HepG2 (cell line): ENCODE data around the gene TRAK1. TPM values are rescaled to one million over a fixed set of nuclear protein-coding genes. Genes with fewer than 3 reads are reported as not detected.
A peak's percentile ranks its signal among the peaks of the same experiment; 100 is the strongest.

Experiments
- ATM ChIP-seq: fragments of 450-650 bp; IDR thresholded peaks from 2 replicates; pipeline ENCODE4 v1.7.1; 2017; ENCODE audit warnings: mild to moderate bottlenecking, borderline replicate concordance
- CHCHD3 ChIP-seq: sonication (generic); formaldehyde crosslinking; IDR thresholded peaks from 2 replicates; pipeline ENCODE4 v1.8.0; 2022; ENCODE audit warnings: mild to moderate bottlenecking, missing genetic modification reagents, moderate library complexity
- DPF2 ChIP-seq: sonication (generic); formaldehyde crosslinking; IDR thresholded peaks from 2 replicates; pipeline ENCODE4 v1.4.0; 2020; ENCODE audit warnings: mild to moderate bottlenecking, low read depth, missing genetic modification reagents, borderline replicate concordance
- GABPA ChIP-seq, 2 experiments: IDR thresholded peaks; 2 replicates each; pipeline ENCODE4 v1.6.1; 2011 to 2016; ENCODE audit warnings: low read depth in 2 of 2, low read length in 1 of 2, missing biosample characterization in 1 of 2, missing genetic modification characterization in 1 of 2
- HNRNPH1 ChIP-seq: fragments of 200-400 bp; formaldehyde crosslinking; optimal IDR thresholded peaks from 2 replicates; pipeline ENCODE3; 2017; ENCODE audit warnings: mild to moderate bottlenecking, low read depth, low read length
- ISL2 ChIP-seq: sonication (generic); formaldehyde crosslinking; IDR thresholded peaks from 2 replicates; pipeline ENCODE4 v1.5.0; 2020; ENCODE audit warnings: missing genetic modification reagents
- KDM6A ChIP-seq: IDR thresholded peaks from 2 replicates; pipeline ENCODE4 v1.6.1; 2016; ENCODE audit warnings: low read depth
- KMT2B ChIP-seq: IDR thresholded peaks from 2 replicates; pipeline ENCODE4 v1.6.1; 2016; ENCODE audit warnings: missing genetic modification reagents, missing compliant biosample characterization
- MEIS1 ChIP-seq: sonication (generic); formaldehyde crosslinking; IDR thresholded peaks from 2 replicates; pipeline ENCODE4 v1.9.0; 2021; ENCODE audit warnings: mild to moderate bottlenecking, missing genetic modification reagents, moderate library complexity, borderline replicate concordance
- NR3C1 ChIP-seq: sonication (generic); formaldehyde crosslinking; IDR thresholded peaks from 2 replicates; pipeline ENCODE4 v1.4.0; 2020; ENCODE audit warnings: missing genetic modification reagents
- PHF21A ChIP-seq: sonication (generic); formaldehyde crosslinking; IDR thresholded peaks from 2 replicates; pipeline ENCODE4 v1.5.0; 2020; ENCODE audit warnings: mild to moderate bottlenecking, missing genetic modification reagents
- RORA ChIP-seq: sonication (generic); formaldehyde crosslinking; IDR thresholded peaks from 2 replicates; pipeline ENCODE4 v1.5.0; 2020; ENCODE audit warnings: mild to moderate bottlenecking, missing genetic modification reagents, moderate library complexity
- SP1 ChIP-seq, 2 experiments: fragments of 450-650 bp in 1 of 2; sonication (generic) in 1 of 2; formaldehyde crosslinking in 1 of 2; IDR thresholded peaks; 2 replicates each; pipeline versions ENCODE4 v1.4.0 to v1.6.1; 2016 to 2020; ENCODE audit warnings: missing genetic modification reagents in 1 of 2
- ZFP36 ChIP-seq: fragments of 150-350 bp; IDR thresholded peaks from 2 replicates; pipeline ENCODE4 v1.6.1; 2018; ENCODE audit warnings: borderline replicate concordance, low read length, low read depth; ENCODE audit not compliant: partially characterized antibody
- ZNF124 ChIP-seq: sonication (generic); formaldehyde crosslinking; IDR thresholded peaks from 2 replicates; pipeline ENCODE4 v1.4.0; 2020; ENCODE audit warnings: missing genetic modification reagents
- ZNF496 ChIP-seq: sonication (generic); formaldehyde crosslinking; IDR thresholded peaks from 2 replicates; pipeline ENCODE4 v1.8.1; 2023; ENCODE audit warnings: mild to moderate bottlenecking, moderate library complexity, missing genetic modification reagents; ENCODE audit not compliant: insufficient replicate concordance
- polyA plus RNA-seq, 8 experiments: library from polyadenylated mRNA; depleted of rRNA in 3 of 8; stranded (reverse) in 7 of 8; unstranded in 1 of 8; fragments of >200 nt; fragmentation: Illumina TruSeq in 4 of 8; extraction: Trizol in 4 of 8; gene quantifications; 2 replicates each; pipeline versions ENCODE4 v1.2.1 to v1.2.3, GENCODE V29; 2011 to 2016; ENCODE audit warnings: low read depth in 4 of 8, missing spikeins in 1 of 8, mixed read lengths in 1 of 8; ENCODE audit not compliant: insufficient read depth in 1 of 8
- total RNA-seq, 5 experiments: library from RNA; depleted of rRNA; stranded (reverse); fragments of >200 nt; fragmentation: Illumina TruSeq; extraction: Trizol; gene quantifications; 2 replicates each; pipeline ENCODE4 v1.2.3, GENCODE V29; 2016; ENCODE audit warnings: low read depth in 1 of 5
- TF ChIP-seq, protein P1 (sequence below): sonication (generic); formaldehyde crosslinking; IDR thresholded peaks from 2 replicates; pipeline ENCODE4 v1.9.0; 2021; ENCODE audit warnings: mild to moderate bottlenecking, missing genetic modification reagents
- TF ChIP-seq, protein P2 (sequence below): sonication (generic); formaldehyde crosslinking; IDR thresholded peaks from 2 replicates; pipeline ENCODE4 v1.9.0; 2021; ENCODE audit warnings: missing genetic modification reagents, mild to moderate bottlenecking, borderline replicate concordance
- TF ChIP-seq, protein P3 (sequence below): sonication (generic); formaldehyde crosslinking; IDR thresholded peaks from 2 replicates; pipeline ENCODE4 v1.4.0; 2020; ENCODE audit warnings: missing genetic modification reagents
- TF ChIP-seq, protein P4 (sequence below): IDR thresholded peaks from 2 replicates; pipeline ENCODE4 v1.6.1; 2016; ENCODE audit warnings: low read depth, borderline replicate concordance

Gene TRAK1
- total and polyA plus RNA-seq, 2 of the 13 experiments (the other 11 are each of a cell fraction or from before 2014, with no cell fraction given), result 20.5 to 46.6 TPM

DNA sequence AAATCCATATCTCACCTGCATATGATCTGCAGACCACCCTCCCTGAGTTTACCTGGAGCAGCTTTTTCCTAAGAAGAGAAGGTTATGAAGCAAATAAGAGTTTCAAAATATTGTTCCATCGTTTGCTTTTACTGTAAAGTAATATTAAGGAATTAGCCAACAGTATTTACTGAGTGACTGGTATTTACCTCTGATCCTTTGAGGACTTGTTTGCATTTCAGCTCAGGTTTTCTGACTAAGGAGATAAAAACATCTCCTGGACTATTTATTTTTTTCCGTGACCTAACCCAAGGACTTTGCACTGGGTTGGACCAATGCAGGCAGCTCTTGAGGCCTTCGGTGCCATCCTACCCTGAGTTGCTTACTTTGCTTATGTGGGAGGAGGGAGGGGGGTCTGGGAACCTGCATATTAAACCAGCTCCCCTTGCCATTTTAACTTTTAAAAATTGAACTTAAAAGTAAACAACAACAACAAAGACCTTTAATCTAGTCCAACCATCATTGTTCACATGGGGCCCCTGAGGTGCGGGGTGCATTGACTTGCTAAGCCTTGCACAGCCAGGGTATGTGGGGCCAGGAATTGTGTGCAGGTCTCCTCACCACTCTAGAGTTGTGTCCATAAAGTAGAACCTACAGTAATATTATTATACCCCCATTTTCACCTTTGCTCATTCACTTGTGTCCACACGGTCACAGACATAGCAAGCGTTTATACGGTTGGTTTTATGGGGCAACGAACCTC, 39.3 kb downstream of the TRAK1 start (continued):
- TF ChIP-seq, protein P1, sequence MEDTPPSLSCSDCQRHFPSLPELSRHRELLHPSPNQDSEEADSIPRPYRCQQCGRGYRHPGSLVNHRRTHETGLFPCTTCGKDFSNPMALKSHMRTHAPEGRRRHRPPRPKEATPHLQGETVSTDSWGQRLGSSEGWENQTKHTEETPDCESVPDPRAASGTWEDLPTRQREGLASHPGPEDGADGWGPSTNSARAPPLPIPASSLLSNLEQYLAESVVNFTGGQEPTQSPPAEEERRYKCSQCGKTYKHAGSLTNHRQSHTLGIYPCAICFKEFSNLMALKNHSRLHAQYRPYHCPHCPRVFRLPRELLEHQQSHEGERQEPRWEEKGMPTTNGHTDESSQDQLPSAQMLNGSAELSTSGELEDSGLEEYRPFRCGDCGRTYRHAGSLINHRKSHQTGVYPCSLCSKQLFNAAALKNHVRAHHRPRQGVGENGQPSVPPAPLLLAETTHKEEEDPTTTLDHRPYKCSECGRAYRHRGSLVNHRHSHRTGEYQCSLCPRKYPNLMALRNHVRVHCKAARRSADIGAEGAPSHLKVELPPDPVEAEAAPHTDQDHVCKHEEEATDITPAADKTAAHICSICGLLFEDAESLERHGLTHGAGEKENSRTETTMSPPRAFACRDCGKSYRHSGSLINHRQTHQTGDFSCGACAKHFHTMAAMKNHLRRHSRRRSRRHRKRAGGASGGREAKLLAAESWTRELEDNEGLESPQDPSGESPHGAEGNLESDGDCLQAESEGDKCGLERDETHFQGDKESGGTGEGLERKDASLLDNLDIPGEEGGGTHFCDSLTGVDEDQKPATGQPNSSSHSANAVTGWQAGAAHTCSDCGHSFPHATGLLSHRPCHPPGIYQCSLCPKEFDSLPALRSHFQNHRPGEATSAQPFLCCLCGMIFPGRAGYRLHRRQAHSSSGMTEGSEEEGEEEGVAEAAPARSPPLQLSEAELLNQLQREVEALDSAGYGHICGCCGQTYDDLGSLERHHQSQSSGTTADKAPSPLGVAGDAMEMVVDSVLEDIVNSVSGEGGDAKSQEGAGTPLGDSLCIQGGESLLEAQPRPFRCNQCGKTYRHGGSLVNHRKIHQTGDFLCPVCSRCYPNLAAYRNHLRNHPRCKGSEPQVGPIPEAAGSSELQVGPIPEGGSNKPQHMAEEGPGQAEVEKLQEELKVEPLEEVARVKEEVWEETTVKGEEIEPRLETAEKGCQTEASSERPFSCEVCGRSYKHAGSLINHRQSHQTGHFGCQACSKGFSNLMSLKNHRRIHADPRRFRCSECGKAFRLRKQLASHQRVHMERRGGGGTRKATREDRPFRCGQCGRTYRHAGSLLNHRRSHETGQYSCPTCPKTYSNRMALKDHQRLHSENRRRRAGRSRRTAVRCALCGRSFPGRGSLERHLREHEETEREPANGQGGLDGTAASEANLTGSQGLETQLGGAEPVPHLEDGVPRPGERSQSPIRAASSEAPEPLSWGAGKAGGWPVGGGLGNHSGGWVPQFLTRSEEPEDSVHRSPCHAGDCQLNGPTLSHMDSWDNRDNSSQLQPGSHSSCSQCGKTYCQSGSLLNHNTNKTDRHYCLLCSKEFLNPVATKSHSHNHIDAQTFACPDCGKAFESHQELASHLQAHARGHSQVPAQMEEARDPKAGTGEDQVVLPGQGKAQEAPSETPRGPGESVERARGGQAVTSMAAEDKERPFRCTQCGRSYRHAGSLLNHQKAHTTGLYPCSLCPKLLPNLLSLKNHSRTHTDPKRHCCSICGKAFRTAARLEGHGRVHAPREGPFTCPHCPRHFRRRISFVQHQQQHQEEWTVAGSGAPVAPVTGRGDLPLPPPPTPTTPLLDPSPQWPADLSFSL (CRISPR knock-in tag), result no peak
- TF ChIP-seq HNRNPH1, result no peak
- peak; percentile 77 for TF ChIP-seq PHF21A (CRISPR knock-in tag)
- no peak for TF ChIP-seq RORA
- no peak for TF ChIP-seq GABPA (IDR thresholded peaks at IDR 0.05; ENCODE audit: low read depth, low read length)
- TF ChIP-seq GABPA (CRISPR knock-in tag; IDR thresholded peaks at IDR 0.05; ENCODE audit: low read depth), result peak; percentile 61; the same call in 1 of the 2 replicates
- no peak for TF ChIP-seq MEIS1 (CRISPR knock-in tag)
- no peak for TF ChIP-seq ZNF496 (CRISPR knock-in tag)
- no peak for TF ChIP-seq CHCHD3 (CRISPR knock-in tag)
- TF ChIP-seq, protein P2, sequence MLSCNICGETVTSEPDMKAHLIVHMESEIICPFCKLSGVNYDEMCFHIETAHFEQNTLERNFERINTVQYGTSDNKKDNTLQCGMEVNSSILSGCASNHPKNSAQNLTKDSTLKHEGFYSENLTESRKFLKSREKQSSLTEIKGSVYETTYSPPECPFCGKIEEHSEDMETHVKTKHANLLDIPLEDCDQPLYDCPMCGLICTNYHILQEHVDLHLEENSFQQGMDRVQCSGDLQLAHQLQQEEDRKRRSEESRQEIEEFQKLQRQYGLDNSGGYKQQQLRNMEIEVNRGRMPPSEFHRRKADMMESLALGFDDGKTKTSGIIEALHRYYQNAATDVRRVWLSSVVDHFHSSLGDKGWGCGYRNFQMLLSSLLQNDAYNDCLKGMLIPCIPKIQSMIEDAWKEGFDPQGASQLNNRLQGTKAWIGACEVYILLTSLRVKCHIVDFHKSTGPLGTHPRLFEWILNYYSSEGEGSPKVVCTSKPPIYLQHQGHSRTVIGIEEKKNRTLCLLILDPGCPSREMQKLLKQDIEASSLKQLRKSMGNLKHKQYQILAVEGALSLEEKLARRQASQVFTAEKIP (CRISPR knock-in tag), result no peak
- no peak; the same call in 1 of the 2 replicates for TF ChIP-seq KMT2B
- peak; percentile 99 for TF ChIP-seq DPF2 (CRISPR knock-in tag)
- no peak for TF ChIP-seq ZFP36
- no peak for TF ChIP-seq NR3C1
- TF ChIP-seq ISL2 (CRISPR knock-in tag), result peak; percentile 99
- TF ChIP-seq ATM, result no peak
- no peak for TF ChIP-seq ZNF124 (CRISPR knock-in tag)
- TF ChIP-seq KDM6A (CRISPR knock-in tag), result peak; percentile 81
- TF ChIP-seq, protein P3, sequence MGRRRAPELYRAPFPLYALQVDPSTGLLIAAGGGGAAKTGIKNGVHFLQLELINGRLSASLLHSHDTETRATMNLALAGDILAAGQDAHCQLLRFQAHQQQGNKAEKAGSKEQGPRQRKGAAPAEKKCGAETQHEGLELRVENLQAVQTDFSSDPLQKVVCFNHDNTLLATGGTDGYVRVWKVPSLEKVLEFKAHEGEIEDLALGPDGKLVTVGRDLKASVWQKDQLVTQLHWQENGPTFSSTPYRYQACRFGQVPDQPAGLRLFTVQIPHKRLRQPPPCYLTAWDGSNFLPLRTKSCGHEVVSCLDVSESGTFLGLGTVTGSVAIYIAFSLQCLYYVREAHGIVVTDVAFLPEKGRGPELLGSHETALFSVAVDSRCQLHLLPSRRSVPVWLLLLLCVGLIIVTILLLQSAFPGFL (CRISPR knock-in tag), result no peak
- TF ChIP-seq, protein P4, sequence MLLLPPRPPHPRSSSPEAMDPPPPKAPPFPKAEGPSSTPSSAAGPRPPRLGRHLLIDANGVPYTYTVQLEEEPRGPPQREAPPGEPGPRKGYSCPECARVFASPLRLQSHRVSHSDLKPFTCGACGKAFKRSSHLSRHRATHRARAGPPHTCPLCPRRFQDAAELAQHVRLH (CRISPR knock-in tag), result no peak
- no peak for TF ChIP-seq SP1 (IDR thresholded peaks at IDR 0.05)
- TF ChIP-seq SP1 (CRISPR knock-in tag; IDR thresholded peaks at IDR 0.05), result no peak
